Keratinocyte (primary cell): ENCODE results near the gene CAPN1. TPM values are rescaled to one million over a fixed set of nuclear protein-coding genes. Genes with fewer than 3 reads are reported as not detected.
"Not testable (repeated sequence)": the region's sequence is repeated elsewhere in the genome, so short reads cannot be mapped to it uniquely, and the experiment has no call there.

ENCODE experiments used
- DNase-seq: peaks from one replicate; pipeline ENCODE4 v3.0.0-alpha.2; 2011; ENCODE audit warnings: low read depth, missing footprints, low spot score
- FAIRE-seq: peaks from 2 replicates; lab custom pipeline; 2011; peaks lifted over from hg19 to GRCh38; lab: Jason Lieb, UNC
- H2AFZ ChIP-seq: 2 replicates; pipeline ENCODE4 v1.6.0; 2012; ENCODE audit warnings: low read length, control low read depth, inconsistent platforms; ENCODE audit not compliant: control insufficient read depth
- H3K27ac ChIP-seq: 2 replicates; pipeline ENCODE4 v1.5.1; 2011; ENCODE audit warnings: low read length; ENCODE audit not compliant: control insufficient read depth, insufficient read depth
- H3K27me3 ChIP-seq: 3 replicates; pipeline ENCODE4 v1.6.0; 2011; ENCODE audit warnings: low read length; ENCODE audit not compliant: control insufficient read depth, insufficient read depth; ENCODE audit errors: extremely low read depth
- H3K36me3 ChIP-seq, 2 experiments: 2 replicates in 1 of 2; 3 replicates in 1 of 2; pipeline ENCODE4 v1.5.1; 2011; ENCODE audit warnings: low read length in 2 of 2, mild to moderate bottlenecking in 1 of 2; ENCODE audit not compliant: control insufficient read depth in 2 of 2, insufficient read depth in 2 of 2; ENCODE audit errors: extremely low read depth in 1 of 2
- H3K4me1 ChIP-seq: 3 replicates; pipeline ENCODE4 v1.5.1; 2011; ENCODE audit warnings: low read length; ENCODE audit not compliant: control insufficient read depth, insufficient read depth; ENCODE audit errors: extremely low read depth
- H3K4me2 ChIP-seq: 3 replicates; pipeline ENCODE4 v1.6.0; 2011; ENCODE audit warnings: low read depth, low read length; ENCODE audit not compliant: control insufficient read depth, insufficient read depth; ENCODE audit errors: extremely low read depth
- H3K4me3 ChIP-seq, 3 experiments: fragments of 200-600 bp in 1 of 3; sonication (generic) in 1 of 3; 2 replicates in 2 of 3; 3 replicates in 1 of 3; pipeline ENCODE4 v1.5.1; 2011 to 2016; ENCODE audit warnings: low read length in 3 of 3, mild to moderate bottlenecking in 3 of 3, control low read depth in 2 of 3, inconsistent platforms in 1 of 3, low read depth in 1 of 3, mixed read lengths in 1 of 3, mixed run types in 1 of 3, moderate library complexity in 1 of 3; ENCODE audit not compliant: control insufficient read depth in 2 of 3, insufficient read depth in 2 of 3; ENCODE audit errors: extremely low read depth in 1 of 3
- H3K79me2 ChIP-seq: 2 replicates; pipeline ENCODE4 v1.6.0; 2012; ENCODE audit warnings: low read length; ENCODE audit not compliant: control insufficient read depth, insufficient read depth
- H3K9ac ChIP-seq: 3 replicates; pipeline ENCODE4 v1.6.0; 2011; ENCODE audit warnings: low read length; ENCODE audit not compliant: control insufficient read depth, insufficient read depth; ENCODE audit errors: extremely low read depth
- H3K9me1 ChIP-seq: 3 replicates; pipeline ENCODE4 v1.6.0; 2011; ENCODE audit warnings: low read length; ENCODE audit not compliant: control insufficient read depth, insufficient read depth; ENCODE audit errors: extremely low read depth
- H3K9me3 ChIP-seq: 2 replicates; pipeline ENCODE4 v1.5.1; 2012; ENCODE audit warnings: low read depth, low read length; ENCODE audit not compliant: control insufficient read depth
- H4K20me1 ChIP-seq: 3 replicates; pipeline ENCODE4 v1.6.0; 2011; ENCODE audit warnings: low read length; ENCODE audit not compliant: control insufficient read depth, insufficient read depth; ENCODE audit errors: extremely low read depth
- CTCF ChIP-seq, 3 experiments: IDR thresholded peaks in 1 of 3; conservative IDR thresholded peaks in 1 of 3; optimal IDR thresholded peaks in 1 of 3; 2 replicates in 2 of 3; 3 replicates in 1 of 3; pipeline versions ENCODE3 to v1.5.1; 2011; ENCODE audit warnings: low read length in 3 of 3, mild to moderate bottlenecking in 3 of 3, moderate library complexity in 2 of 3, control low read depth in 1 of 3, inconsistent platforms in 1 of 3; ENCODE audit not compliant: insufficient read depth in 2 of 3; ENCODE audit errors: extremely low read depth in 1 of 3
- EZH2 ChIP-seq: IDR thresholded peaks from one replicate; pipeline ENCODE4 v1.6.1; 2012; ENCODE audit warnings: inconsistent platforms, mild to moderate bottlenecking, low read length, moderate library complexity
- dilution Hi-C: fragments of 300-500 bp; cut with MboI; formaldehyde crosslinking; loops from one replicate; pipeline ENCODE4 v1.7.0; 2020; ENCODE audit warnings: low sequenced_read_pairs; ENCODE audit not compliant: extremely low pct_ligation_motif_present
- polyA plus RNA-seq, 5 experiments: library from polyadenylated mRNA; depleted of rRNA in 3 of 5; stranded (reverse) in 3 of 5; stranded (forward) in 1 of 5; unstranded in 1 of 5; fragments of >200 nt; gene quantifications; 1 replicate in 1 of 5; 2 replicates in 3 of 5; 3 replicates in 1 of 5; pipeline versions ENCODE4 v1.2.1 to v1.2.3, GENCODE V29; 2011 to 2012; ENCODE audit warnings: missing spikeins in 2 of 5, low read depth in 1 of 5, low replicate concordance in 1 of 5

Gene CAPN1
- polyA plus RNA-seq, 1 donor (not counting 4 experiments of a cell fraction or from before 2014, with no cell fraction given), result 250 TPM

- Histone ChIP-seq H3K79me2 (no peaks in the 10 kb centered on the region), H3K9me1 (no peaks in the 10 kb centered on the region), H2AFZ (no peak overlapping the region), H3K4me3 (no peak overlapping the region), H3K4me1 (peaks cover 14% of the 10 kb centered on the region), H3K9me3 (no peaks in the 10 kb centered on the region), H3K4me2 (no peak overlapping the region), H3K36me3 (peaks cover 0 to 17% of the 10 kb centered on the region in 2 experiments), H3K27ac (no peak overlapping the region), H4K20me1 (no peaks in the 10 kb centered on the region), H3K27me3 (no peaks in the 10 kb centered on the region), H3K9ac (no peak overlapping the region)
- DNase-seq (no peak), FAIRE-seq (no peak)
- TF ChIP-seq EZH2, result no peak
- no peak for TF ChIP-seq CTCF (optimal IDR thresholded peaks at IDR 0.05 in 1 of 3, IDR thresholded peaks at IDR 0.05 in 1 of 3, conservative IDR thresholded peaks at IDR 0.05 in 1 of 3; ENCODE audit: extremely low read depth in 1 of 3, insufficient read depth in 2 of 3, low read length in 3 of 3)
- dilution Hi-C loops, result no loop called here
These were observed 46.2 kb downstream of the CAPN1 start for GRCh38 chr11:65227879-65228278.

GRCh38 chr11:65236194-65237059, 54.7 kb downstream of the CAPN1 start:
- dilution Hi-C loops, result no loop called here
- Histone ChIP-seq H3K4me3 (no peak overlapping the region), H3K27me3 (no peaks in the 10 kb centered on the region), H3K4me2 (no peak overlapping the region), H3K9ac (no peak overlapping the region), H4K20me1 (no peaks in the 10 kb centered on the region), H3K79me2 (no peaks in the 10 kb centered on the region), H3K36me3 (peaks cover 0 to 4% of the 10 kb centered on the region in 2 experiments), H2AFZ (no peak overlapping the region), H3K9me1 (no peaks in the 10 kb centered on the region), H3K9me3 (no peaks in the 10 kb centered on the region), H3K4me1 (no peaks in the 10 kb centered on the region), H3K27ac (no peak overlapping the region)
- no peak for TF ChIP-seq CTCF (optimal IDR thresholded peaks at IDR 0.05 in 1 of 3, IDR thresholded peaks at IDR 0.05 in 1 of 3, conservative IDR thresholded peaks at IDR 0.05 in 1 of 3; ENCODE audit: extremely low read depth in 1 of 3, insufficient read depth in 2 of 3, low read length in 3 of 3)
- no peak for TF ChIP-seq EZH2
- FAIRE-seq (no peak), DNase-seq (no peak)

GRCh38 chr11:65238302-65238701, 56.6 kb downstream of the CAPN1 start:
- H3K79me2 ChIP-seq, H4K20me1 ChIP-seq, DNase-seq, H2AFZ ChIP-seq, H3K9me3 ChIP-seq, H3K4me3 ChIP-seq, H3K27me3 ChIP-seq, H3K4me1 ChIP-seq, H3K9me1 ChIP-seq, FAIRE-seq, H3K36me3 ChIP-seq, H3K27ac ChIP-seq, H3K9ac ChIP-seq, dilution Hi-C loops, H3K4me2 ChIP-seq: not testable (repeated sequence)
